Uterus (tissue), 4 donors: ENCODE data around the gene CEBPG. TPM values are rescaled to one million over a fixed set of nuclear protein-coding genes. Genes with fewer than 3 reads are reported as not detected.

Source experiments
- DNase-seq, 2 donors: peaks; one replicate each; pipeline ENCODE4 v3.0.0-alpha.2; 2019 to 2020
- H3K27ac ChIP-seq, 2 donors: fragments of 200-600 bp; sonication (generic); 1 replicate in 1 of 2; 2 replicates in 1 of 2; pipeline ENCODE4 v1.5.1; 2016 to 2018
- H3K27me3 ChIP-seq, 2 donors: fragments of 200-600 bp; sonication (generic); one replicate each; pipeline ENCODE4 v1.5.1; 2018 to 2019; ENCODE audit warnings: control low read depth in 1 of 2
- H3K36me3 ChIP-seq, 2 donors: fragments of 200-600 bp; sonication (generic); one replicate each; pipeline ENCODE4 v1.5.1; 2019; ENCODE audit warnings: control low read depth in 1 of 2
- H3K4me1 ChIP-seq, 2 donors: fragments of 200-600 bp; sonication (generic); one replicate each; pipeline ENCODE4 v1.5.1; 2018 to 2019; ENCODE audit warnings: control low read depth in 1 of 2
- H3K4me3 ChIP-seq, 2 donors: fragments of 200-600 bp; sonication (generic); 1 replicate in 1 of 2; 2 replicates in 1 of 2; pipeline ENCODE4 v1.5.1; 2018 to 2019; ENCODE audit warnings: mild to moderate bottlenecking in 1 of 2
- H3K9me3 ChIP-seq, 2 donors: fragments of 200-600 bp; sonication (generic); one replicate each; pipeline ENCODE4 v1.5.1; 2019; ENCODE audit warnings: control low read depth in 1 of 2
- CTCF ChIP-seq, 4 experiments: fragments of 200-600 bp in 2 of 4; fragments of 450-650 bp in 2 of 4; sonication (generic) in 2 of 4; IDR thresholded peaks; one replicate each; pipeline ENCODE4 v1.5.1; 2016 to 2019; ENCODE audit warnings: antibody characterized with exemption in 4 of 4, mild to moderate bottlenecking in 2 of 4, moderate library complexity in 1 of 4
- POLR2A ChIP-seq, 2 donors: fragments of 450-650 bp; IDR thresholded peaks; one replicate each; pipeline ENCODE4 v1.6.1; 2016; ENCODE audit warnings: antibody characterized with exemption in 2 of 2, mild to moderate bottlenecking in 1 of 2, moderate library complexity in 1 of 2
- intact Hi-C: fragments of 100-400 bp; cut with DNase I; formaldehyde crosslinking; loops from one replicate; pipeline ENCODE4 v1.15.1; 2023; ENCODE audit warnings: low total_unique reads
- total RNA-seq, 4 donors: library from RNA; depleted of rRNA in 3 of 4; stranded (reverse); fragments of >200 nt in 3 of 4; gene quantifications; one replicate each; pipeline versions ENCODE4 v1.1.0 to v1.2.4, GENCODE V29; 2014 to 2023
- donor health status: DM: yes; HTN: yes; CAD: no.

The CEBPG gene
- total RNA-seq, 4 donors from 2014 or later, result 10.3 to 33.3 (median 25.5) TPM

- intact Hi-C loops, result loop anchor here (5.0 to 10.0 kb wide), 2 partner anchors 110 to 1398 kb away; no protein-coding TSS in a partner anchor
- no peak overlapping the region for H3K27ac ChIP-seq
These were observed 31.2 kb downstream of the CEBPG start for GRCh38 chr19:33404506-33405253.

GRCh38 chr19:33405254-33405552 is 31.7 kb downstream of the CEBPG start:
- Histone ChIP-seq H3K27ac (no peak overlapping the region), H3K27me3 (no peaks in the 10 kb centered on the region), H3K4me3 (no peak overlapping the region), H3K9me3 (no peaks in the 10 kb centered on the region), H3K4me1 (no peaks in the 10 kb centered on the region), H3K36me3 (no peaks in the 10 kb centered on the region)
- intact Hi-C loops, result loop anchor here (5.0 to 10.0 kb wide), 2 partner anchors 110 to 1397 kb away; no protein-coding TSS in a partner anchor
- no peak for TF ChIP-seq POLR2A (IDR thresholded peaks at IDR 0.05)
- TF ChIP-seq CTCF (IDR thresholded peaks at IDR 0.05), result no peak
- DNase-seq, result peak in 1 of 2 donors; percentile 27

More at GRCh38 chr19:33404506-33405253, 31.2 kb downstream of the CEBPG start:
- DNase-seq, result no peak
- TF ChIP-seq CTCF (IDR thresholded peaks at IDR 0.05) (no peak), POLR2A (IDR thresholded peaks at IDR 0.05) (no peak)
- Histone ChIP-seq H3K27me3 (no peaks in the 10 kb centered on the region), H3K4me1 (no peaks in the 10 kb centered on the region), H3K36me3 (no peaks in the 10 kb centered on the region), H3K9me3 (no peaks in the 10 kb centered on the region), H3K4me3 (no peak overlapping the region)

GRCh38 chr19:33405553-33406461 is 32.3 kb downstream of the CEBPG start:
- no peaks in the 10 kb centered on the region for H3K4me1 ChIP-seq
- H3K27ac ChIP-seq, result no peak overlapping the region
- DNase-seq, result peak; percentile 13 to 14
- H3K36me3 ChIP-seq, result no peaks in the 10 kb centered on the region
- TF ChIP-seq POLR2A (IDR thresholded peaks at IDR 0.05) (no peak), CTCF (IDR thresholded peaks at IDR 0.05) (no peak)
- no peak overlapping the region for H3K4me3 ChIP-seq
- intact Hi-C loops, result loop anchor here (2.0 to 10.0 kb wide), 3 partner anchors 111 to 1396 kb away; no protein-coding TSS in a partner anchor
- H3K9me3 ChIP-seq, result no peaks in the 10 kb centered on the region
- no peaks in the 10 kb centered on the region for H3K27me3 ChIP-seq

GRCh38 chr19:33406521-33407139 is 33.1 kb downstream of the CEBPG start:
- intact Hi-C loops, result loop anchor here (2.0 to 10.0 kb wide), 3 partner anchors 112 to 1396 kb away; no protein-coding TSS in a partner anchor
- no peak overlapping the region for H3K4me3 ChIP-seq
- DNase-seq, result peak; percentile 72 to 78
- H3K27me3 ChIP-seq, result no peaks in the 10 kb centered on the region
- H3K36me3 ChIP-seq, result no peaks in the 10 kb centered on the region
- H3K4me1 ChIP-seq, result no peaks in the 10 kb centered on the region
- TF ChIP-seq CTCF (IDR thresholded peaks at IDR 0.05) (peak; percentile 93 to 97 (median 96)), POLR2A (IDR thresholded peaks at IDR 0.05) (peak in 1 of 2 donors; percentile 18)
- H3K27ac ChIP-seq, result no peak overlapping the region
- H3K9me3 ChIP-seq, result no peaks in the 10 kb centered on the region
